Thoracic aorta (tissue), 2 donors: Measurements from ENCODE around the gene SVOP. TPM values are rescaled to one million over a fixed set of nuclear protein-coding genes. Genes with fewer than 3 reads are reported as not detected.
"Not testable (repeated sequence)": the region's sequence is repeated elsewhere in the genome, so short reads cannot be mapped to it uniquely, and the experiment has no call there.

ENCODE experiments used
- ATAC-seq: fragments of 150-250 bp; one replicate; pipeline ENCODE4 v1.8.0; 2017; ENCODE audit warnings: low read depth; ENCODE audit not compliant: insufficient number of reproducible peaks, low FRiP score
- DNase-seq: peaks from one replicate; pipeline ENCODE4 v3.0.0-alpha.2; 2020; ENCODE audit warnings: low spot score
- H3K27ac ChIP-seq, 2 donors: fragments of 200-600 bp; sonication (generic); 1 replicate in 1 of 2; 2 replicates in 1 of 2; pipeline ENCODE4 v1.5.1; 2016; ENCODE audit warnings: mild to moderate bottlenecking in 2 of 2, moderate library complexity in 2 of 2
- H3K27me3 ChIP-seq: fragments of 200-600 bp; sonication (generic); replicated peaks from 2 replicates; pipeline ENCODE4 v1.6.0; 2016; ENCODE audit warnings: mild to moderate bottlenecking; ENCODE audit not compliant: insufficient read depth
- H3K36me3 ChIP-seq: fragments of 200-600 bp; sonication (generic); one replicate; pipeline ENCODE4 v1.5.1; 2016
- H3K4me1 ChIP-seq, 2 donors: fragments of 200-600 bp; sonication (generic); 1 replicate in 1 of 2; 2 replicates in 1 of 2; pipeline versions ENCODE4 v1.5.1 to v1.6.0; 2016; ENCODE audit warnings: low read depth in 2 of 2, mild to moderate bottlenecking in 1 of 2; ENCODE audit not compliant: control insufficient read depth in 1 of 2
- H3K4me3 ChIP-seq: fragments of 200-600 bp; sonication (generic); 2 replicates; pipeline ENCODE4 v1.5.1; 2016; ENCODE audit warnings: mild to moderate bottlenecking
- H3K9me3 ChIP-seq: fragments of 200-600 bp; sonication (generic); 2 replicates; pipeline ENCODE4 v1.5.1; 2016
- total RNA-seq, 2 donors: library from RNA; depleted of rRNA; stranded (reverse); fragments of >200 nt; gene quantifications; one replicate each; pipeline versions ENCODE4 v1.1.0 to v1.2.3, GENCODE V29; 2016
- TF ChIP-seq, protein P1 (sequence below): fragments of 200-600 bp; sonication (generic); IDR thresholded peaks from one replicate; pipeline ENCODE4 v1.5.1; 2019; ENCODE audit warnings: antibody characterized with exemption

The SVOP gene
- total RNA-seq, 2 donors from 2014 or later, result not detected

DNA sequence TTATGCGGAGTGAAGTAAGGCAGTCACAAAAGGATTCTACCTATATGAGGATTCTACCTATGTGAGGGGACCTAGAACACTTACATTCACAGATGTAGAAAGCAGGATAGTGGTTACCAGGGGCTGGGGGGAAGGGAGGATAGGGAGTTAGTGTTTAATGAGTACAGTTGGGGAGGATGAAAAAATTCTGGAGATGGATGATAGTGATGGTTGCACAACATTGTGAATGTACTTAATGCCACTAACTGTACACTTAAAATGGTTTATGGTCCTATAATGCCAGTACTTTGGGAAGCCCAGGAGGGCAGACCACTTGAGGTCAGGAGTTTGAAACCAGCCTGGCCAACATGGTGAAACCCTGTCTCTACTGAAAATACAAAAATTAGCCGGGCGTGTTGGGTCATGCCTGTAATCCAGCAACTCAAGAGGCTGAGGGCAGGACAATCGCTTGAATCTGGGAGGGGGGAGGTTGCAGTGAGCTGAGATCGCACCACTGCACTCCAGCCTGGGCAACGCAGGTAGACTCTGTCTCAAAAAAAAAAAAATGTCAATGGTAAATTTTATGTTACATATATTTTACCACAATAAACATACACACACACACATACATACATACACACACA, 25.4 kb downstream of the SVOP start:
- no peaks in the 10 kb centered on the region for H3K36me3 ChIP-seq
- no peaks in the 10 kb centered on the region for H3K4me1 ChIP-seq
- H3K27me3 ChIP-seq, result no peaks in the 10 kb centered on the region
- H3K4me3 ChIP-seq, result no peak overlapping the region
- no peaks in the 10 kb centered on the region for H3K9me3 ChIP-seq
- no peak for ATAC-seq
- DNase-seq, result no peak
- no peak overlapping the region for H3K27ac ChIP-seq
- TF ChIP-seq, protein P1, sequence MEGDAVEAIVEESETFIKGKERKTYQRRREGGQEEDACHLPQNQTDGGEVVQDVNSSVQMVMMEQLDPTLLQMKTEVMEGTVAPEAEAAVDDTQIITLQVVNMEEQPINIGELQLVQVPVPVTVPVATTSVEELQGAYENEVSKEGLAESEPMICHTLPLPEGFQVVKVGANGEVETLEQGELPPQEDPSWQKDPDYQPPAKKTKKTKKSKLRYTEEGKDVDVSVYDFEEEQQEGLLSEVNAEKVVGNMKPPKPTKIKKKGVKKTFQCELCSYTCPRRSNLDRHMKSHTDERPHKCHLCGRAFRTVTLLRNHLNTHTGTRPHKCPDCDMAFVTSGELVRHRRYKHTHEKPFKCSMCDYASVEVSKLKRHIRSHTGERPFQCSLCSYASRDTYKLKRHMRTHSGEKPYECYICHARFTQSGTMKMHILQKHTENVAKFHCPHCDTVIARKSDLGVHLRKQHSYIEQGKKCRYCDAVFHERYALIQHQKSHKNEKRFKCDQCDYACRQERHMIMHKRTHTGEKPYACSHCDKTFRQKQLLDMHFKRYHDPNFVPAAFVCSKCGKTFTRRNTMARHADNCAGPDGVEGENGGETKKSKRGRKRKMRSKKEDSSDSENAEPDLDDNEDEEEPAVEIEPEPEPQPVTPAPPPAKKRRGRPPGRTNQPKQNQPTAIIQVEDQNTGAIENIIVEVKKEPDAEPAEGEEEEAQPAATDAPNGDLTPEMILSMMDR, result no peak

DNA sequence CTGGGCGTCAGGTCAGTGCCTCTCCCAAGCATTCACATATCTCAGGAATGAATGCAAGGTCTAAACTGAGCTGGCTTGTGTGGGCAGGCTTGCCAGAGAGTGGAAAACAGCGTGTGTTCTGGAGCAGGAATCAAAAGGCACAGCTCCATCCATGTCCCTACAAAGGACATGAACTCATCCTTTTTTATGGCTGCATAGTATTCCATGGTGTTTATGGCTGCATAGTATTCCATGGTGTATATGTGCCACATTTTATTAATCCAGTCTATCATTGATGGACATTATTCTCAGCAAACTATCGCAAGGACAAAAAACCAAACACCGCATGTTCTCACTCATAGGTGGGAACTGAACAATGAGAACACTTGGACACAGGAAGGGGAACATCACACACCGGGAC, 30.8 kb downstream of the SVOP start:
- H3K27ac ChIP-seq, H3K27me3 ChIP-seq, H3K9me3 ChIP-seq, DNase-seq, ATAC-seq, H3K36me3 ChIP-seq, H3K4me3 ChIP-seq, H3K4me1 ChIP-seq: not testable (repeated sequence)

DNA sequence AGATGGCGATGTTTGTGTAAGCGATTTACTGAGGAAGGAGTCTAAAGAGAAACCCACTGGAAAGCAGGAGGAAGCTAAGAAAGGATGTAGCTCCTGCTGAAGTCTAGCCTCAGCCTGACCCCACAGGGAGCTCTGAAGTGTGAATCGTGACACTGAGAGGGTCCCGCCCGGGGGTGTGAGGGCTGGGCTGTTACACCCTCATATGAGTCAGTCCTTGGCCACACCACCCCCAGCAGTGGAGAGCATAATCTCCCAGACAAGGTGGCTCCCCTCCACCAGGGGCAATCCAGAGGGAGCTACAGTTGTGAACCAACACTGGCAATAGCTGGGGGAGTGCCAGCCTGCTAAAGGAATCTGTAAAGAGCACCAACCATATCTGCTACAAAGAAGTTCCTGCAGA, 31.5 kb downstream of the SVOP start:
- TF ChIP-seq, protein P1, result no peak
- Histone ChIP-seq H3K9me3 (no peaks in the 10 kb centered on the region), H3K27me3 (no peaks in the 10 kb centered on the region), H3K4me1 (no peaks in the 10 kb centered on the region), H3K36me3 (no peaks in the 10 kb centered on the region), H3K27ac (no peak overlapping the region), H3K4me3 (no peak overlapping the region)
- ATAC-seq, result no peak
- no peak for DNase-seq

DNA sequence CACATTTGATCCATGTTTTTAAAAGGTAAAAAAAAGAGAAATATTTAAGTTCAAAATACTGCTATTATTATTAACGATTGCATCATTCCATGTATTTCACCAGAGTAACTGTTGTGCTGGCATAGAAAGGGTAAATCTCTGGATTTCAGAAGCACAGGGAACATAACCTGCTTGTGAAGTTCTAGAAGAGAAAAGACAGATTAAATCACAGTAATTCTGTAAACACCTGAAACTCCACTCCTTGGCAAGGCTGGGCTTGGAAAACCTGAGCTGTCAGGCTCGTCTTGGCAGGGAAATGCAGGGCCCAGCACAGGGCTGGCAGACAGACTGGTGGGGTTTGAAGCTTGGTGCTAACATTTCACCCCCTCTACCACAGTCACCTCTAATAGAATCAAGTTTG, 35.1 kb downstream of the SVOP start:
- Histone ChIP-seq H3K4me1 (no peaks in the 10 kb centered on the region), H3K9me3 (no peaks in the 10 kb centered on the region), H3K27ac (no peak overlapping the region), H3K27me3 (no peaks in the 10 kb centered on the region), H3K36me3 (no peaks in the 10 kb centered on the region), H3K4me3 (no peak overlapping the region)
- ATAC-seq (no peak), DNase-seq (no peak)
- TF ChIP-seq, protein P1, result no peak

DNA sequence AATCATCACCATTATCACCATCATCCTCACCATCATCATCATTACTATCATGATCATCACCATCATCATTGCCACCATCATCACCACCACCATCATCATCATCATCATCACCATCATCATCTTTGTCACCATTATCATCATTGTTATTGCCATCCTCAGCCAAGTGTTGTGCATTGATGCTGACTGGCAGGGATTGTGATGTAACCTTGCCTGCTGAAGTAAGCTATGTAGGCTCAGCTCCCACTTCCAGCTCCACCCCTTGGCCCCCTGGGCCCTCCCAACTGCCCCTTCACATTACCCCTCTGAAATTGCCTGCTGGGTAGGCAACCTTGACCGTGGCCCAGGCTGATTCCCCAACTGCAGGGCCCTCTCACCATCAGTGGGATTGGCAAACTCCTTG, 37.6 kb downstream of the SVOP start:
- Histone ChIP-seq H3K27ac (no peak overlapping the region), H3K9me3 (no peaks in the 10 kb centered on the region), H3K27me3 (no peaks in the 10 kb centered on the region), H3K4me1 (no peaks in the 10 kb centered on the region), H3K36me3 (no peaks in the 10 kb centered on the region), H3K4me3 (no peak overlapping the region)
- TF ChIP-seq, protein P1, result no peak
- ATAC-seq (no peak), DNase-seq (no peak)

DNA sequence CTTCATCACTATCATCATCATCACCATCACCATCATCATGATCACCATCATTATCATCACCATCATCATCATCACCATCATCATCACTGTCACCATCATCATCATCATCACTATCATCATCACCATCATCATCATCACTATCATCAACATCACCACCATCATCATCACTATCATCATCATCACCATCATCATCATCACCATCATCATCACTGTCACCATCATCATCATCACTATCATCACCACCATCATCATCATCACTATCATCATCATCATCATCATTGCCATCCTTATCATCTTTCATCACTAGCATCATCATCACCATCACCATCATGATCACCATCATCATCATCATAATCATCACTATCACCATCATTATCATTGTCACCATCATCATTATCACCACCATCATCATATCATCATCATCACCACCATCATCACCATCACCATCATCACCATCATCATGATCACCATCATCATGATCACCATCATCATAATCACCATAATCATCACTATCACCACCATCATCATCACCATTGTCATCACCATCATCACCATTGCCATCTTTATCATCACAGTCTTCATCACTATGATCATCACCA, 38.1 kb downstream of the SVOP start:
- ATAC-seq (no peak), DNase-seq (no peak)
- Histone ChIP-seq H3K4me3 (no peak overlapping the region), H3K36me3 (no peaks in the 10 kb centered on the region), H3K27me3 (no peaks in the 10 kb centered on the region), H3K9me3 (no peaks in the 10 kb centered on the region), H3K4me1 (no peaks in the 10 kb centered on the region), H3K27ac (no peak overlapping the region)
- TF ChIP-seq, protein P1, result no peak
